Mucosa of descending colon (tissue), 3 donors: Measurements from ENCODE around the gene PPFIA1. TPM values are rescaled to one million over a fixed set of nuclear protein-coding genes. Genes with fewer than 3 reads are reported as not detected.

Experiments
- ATAC-seq: fragments of 200-7000 bp; cut with Tn5 transposase; one replicate; pipeline ENCODE4 v1.9.1; 2020; ENCODE audit warnings: mild to moderate bottlenecking, moderate library complexity
- DNase-seq, 3 donors: peaks; one replicate each; pipeline ENCODE4 v3.0.0-alpha.2; 2020
- H3K36me3 ChIP-seq: fragments of 200-600 bp; one replicate; pipeline ENCODE4 v1.8.0; 2021; ENCODE audit warnings: low read depth, mild to moderate bottlenecking
- H3K4me1 ChIP-seq: fragments of 200-600 bp; one replicate; pipeline ENCODE4 v1.8.0; 2021; ENCODE audit warnings: low read depth, mild to moderate bottlenecking
- H3K4me3 ChIP-seq: fragments of 200-600 bp; one replicate; pipeline ENCODE4 v1.8.0; 2021; ENCODE audit warnings: mild to moderate bottlenecking
- H3K9me3 ChIP-seq: fragments of 200-600 bp; one replicate; pipeline ENCODE4 v1.8.0; 2021; ENCODE audit warnings: mild to moderate bottlenecking
- CTCF ChIP-seq: fragments of 200-600 bp; IDR thresholded peaks from one replicate; pipeline ENCODE4 v1.8.0; 2022; ENCODE audit warnings: antibody characterized with exemption, mild to moderate bottlenecking
- intact Hi-C, 2 donors: fragments of 100-400 bp; cut with DNase I in 1 of 2; cut with micrococcal nuclease in 1 of 2; formaldehyde crosslinking; loops; one replicate each; pipeline versions ENCODE4 v1.11.0 to v1.11.1; 2022; cut with DNase I, micrococcal nuclease
- total RNA-seq, 3 donors: library from RNA; stranded (reverse); fragmentation: NEBNext Ultra II Directional in 2 of 3; extraction: Animal tissue kit (Norgen Biotek cat#: 25700) in 2 of 3; gene quantifications; one replicate each; pipeline versions ENCODE4 v1.2.1 to v1.2.4, GENCODE V29; 2021 to 2023
- donor health status: DM: no; HTN: no; CAD: no; lungs with moderate emphysema.
- donor health status: DM: no; HTN: no; CAD: no.
- donor health status: DM: no; HTN: yes; CAD: no.

The PPFIA1 gene
- total RNA-seq, 3 donors from 2014 or later: 58.5 to 65.7 (median 65.0) TPM

DNA sequence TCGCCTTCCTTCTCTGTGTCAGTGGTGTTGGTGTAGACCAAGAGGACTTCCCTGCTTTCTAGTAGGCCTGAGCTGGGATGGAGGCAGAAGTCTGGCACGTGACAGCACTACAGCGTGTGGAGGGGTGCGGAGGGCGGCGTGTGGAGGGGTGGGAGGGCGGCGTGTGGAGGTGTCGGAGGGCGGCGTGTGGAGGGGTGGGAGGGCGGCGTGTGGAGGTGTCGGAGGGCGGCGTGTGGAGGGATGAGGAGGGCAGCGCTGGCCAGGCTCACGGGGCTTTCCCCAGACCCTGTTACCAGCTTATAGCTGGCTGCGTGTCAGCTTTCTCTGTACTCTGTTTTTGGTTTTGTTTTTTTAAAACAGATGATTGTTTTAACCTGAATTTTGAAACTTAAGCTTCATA lies 82.1 kb downstream of the PPFIA1 start:
- no peak overlapping the region for H3K4me3 ChIP-seq
- no peaks in the 10 kb centered on the region for H3K4me1 ChIP-seq
- intact Hi-C loops: no loop called here
- H3K36me3 ChIP-seq: no peaks in the 10 kb centered on the region
- ATAC-seq: no peak
- TF ChIP-seq CTCF: no peak
- no peaks in the 10 kb centered on the region for H3K9me3 ChIP-seq
- DNase-seq: no peak

DNA sequence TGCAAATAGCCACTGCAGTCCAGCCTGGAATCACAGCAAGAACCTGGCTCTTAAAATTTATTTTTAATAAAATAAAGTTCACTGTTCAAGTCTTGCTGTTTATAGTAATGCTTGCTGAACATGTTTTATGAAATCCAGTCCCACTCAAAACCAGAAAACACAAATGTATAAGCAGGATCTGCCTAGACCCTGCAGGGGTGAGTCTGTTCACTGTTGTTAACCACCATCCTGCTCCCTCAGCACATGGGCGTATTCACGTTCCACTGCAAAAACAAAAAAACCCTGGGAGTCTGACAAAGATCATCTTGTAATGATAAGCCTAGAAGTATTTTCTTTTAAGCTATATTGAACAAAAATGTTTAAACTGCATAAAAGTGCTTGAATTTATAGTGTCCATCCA lies 82.8 kb downstream of the PPFIA1 start:
- DNase-seq: no peak
- no peak for ATAC-seq
- no peaks in the 10 kb centered on the region for H3K9me3 ChIP-seq
- TF ChIP-seq CTCF: no peak
- H3K36me3 ChIP-seq: no peaks in the 10 kb centered on the region
- no peaks in the 10 kb centered on the region for H3K4me1 ChIP-seq
- H3K4me3 ChIP-seq: no peak overlapping the region
- intact Hi-C loops: no loop called here

- ATAC-seq: no peak
- H3K36me3 ChIP-seq: no peaks in the 10 kb centered on the region
- DNase-seq: no peak
- no peak for TF ChIP-seq CTCF
- intact Hi-C loops: no loop called here
- no peak overlapping the region for H3K4me3 ChIP-seq
- no peaks in the 10 kb centered on the region for H3K4me1 ChIP-seq
- no peaks in the 10 kb centered on the region for H3K9me3 ChIP-seq
Observed at GRCh38 chr11:70353900-70354568, 83.5 kb downstream of the PPFIA1 start.

DNA sequence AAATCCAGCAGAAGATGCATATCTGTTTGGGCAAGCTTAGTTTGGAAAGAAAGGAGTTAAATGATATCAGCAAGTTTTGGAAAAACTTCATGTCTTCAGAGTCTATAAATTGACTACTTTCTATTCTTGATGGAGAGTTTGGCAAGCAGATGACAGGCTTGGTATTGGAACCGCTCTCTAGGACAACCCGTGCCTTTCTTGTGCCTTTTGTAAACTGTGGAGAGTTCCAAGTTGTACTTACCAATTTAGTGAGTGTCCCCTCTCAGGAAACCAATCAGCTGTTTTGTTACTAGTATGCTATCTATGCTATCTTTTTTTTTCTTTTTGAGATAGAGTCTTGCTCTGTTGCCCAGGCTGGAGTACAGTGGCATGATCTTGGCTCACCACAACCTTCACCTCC lies 84.1 kb downstream of the PPFIA1 start:
- ATAC-seq (no peak), DNase-seq (no peak)
- Histone ChIP-seq H3K4me1 (no peaks in the 10 kb centered on the region), H3K36me3 (no peaks in the 10 kb centered on the region), H3K9me3 (no peaks in the 10 kb centered on the region), H3K4me3 (no peak overlapping the region)
- intact Hi-C loops: no loop called here
- TF ChIP-seq CTCF: no peak

DNA sequence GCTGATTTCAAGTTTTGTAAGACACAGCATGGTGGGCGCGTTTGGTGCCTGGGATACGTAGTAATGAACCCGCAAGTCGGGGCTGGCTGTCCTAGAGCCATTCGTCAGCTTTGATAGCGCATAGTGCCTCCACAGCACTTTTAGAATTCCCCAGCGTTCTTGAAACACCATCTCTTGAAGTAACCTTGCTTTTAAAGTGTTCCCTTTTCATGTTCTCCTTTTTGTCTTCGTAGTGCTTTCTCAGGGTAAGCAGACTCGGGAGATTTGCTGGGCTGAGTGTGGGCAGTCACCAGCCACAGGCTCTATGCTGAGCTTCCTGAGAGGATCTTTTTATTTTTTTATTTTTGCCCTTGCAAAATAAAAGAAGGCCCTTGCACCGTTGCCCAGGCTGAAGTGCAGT lies 88.3 kb downstream of the PPFIA1 start:
- no peak for TF ChIP-seq CTCF
- H3K4me1 ChIP-seq: no peaks in the 10 kb centered on the region
- H3K9me3 ChIP-seq: no peaks in the 10 kb centered on the region
- H3K36me3 ChIP-seq: no peaks in the 10 kb centered on the region
- H3K4me3 ChIP-seq: no peak overlapping the region
- no peak for ATAC-seq
- intact Hi-C loops: no loop called here
- no peak for DNase-seq
